Lower leg skin (tissue), 3 donors: Measurements from ENCODE around the gene CIB4.

Source experiments
- POLR2A ChIP-seq, 2 donors: fragments of 450-650 bp; IDR thresholded peaks; one replicate each; pipeline ENCODE4 v1.6.1; 2016 to 2017; ENCODE audit warnings: antibody characterized with exemption in 2 of 2, mild to moderate bottlenecking in 1 of 2, moderate library complexity in 1 of 2
- TF ChIP-seq, protein P1 (sequence below), 3 donors: fragments of 450-650 bp; IDR thresholded peaks; one replicate each; pipeline ENCODE4 v1.5.1; 2016; ENCODE audit warnings: antibody characterized with exemption in 3 of 3, mild to moderate bottlenecking in 3 of 3, moderate library complexity in 2 of 3

DNA sequence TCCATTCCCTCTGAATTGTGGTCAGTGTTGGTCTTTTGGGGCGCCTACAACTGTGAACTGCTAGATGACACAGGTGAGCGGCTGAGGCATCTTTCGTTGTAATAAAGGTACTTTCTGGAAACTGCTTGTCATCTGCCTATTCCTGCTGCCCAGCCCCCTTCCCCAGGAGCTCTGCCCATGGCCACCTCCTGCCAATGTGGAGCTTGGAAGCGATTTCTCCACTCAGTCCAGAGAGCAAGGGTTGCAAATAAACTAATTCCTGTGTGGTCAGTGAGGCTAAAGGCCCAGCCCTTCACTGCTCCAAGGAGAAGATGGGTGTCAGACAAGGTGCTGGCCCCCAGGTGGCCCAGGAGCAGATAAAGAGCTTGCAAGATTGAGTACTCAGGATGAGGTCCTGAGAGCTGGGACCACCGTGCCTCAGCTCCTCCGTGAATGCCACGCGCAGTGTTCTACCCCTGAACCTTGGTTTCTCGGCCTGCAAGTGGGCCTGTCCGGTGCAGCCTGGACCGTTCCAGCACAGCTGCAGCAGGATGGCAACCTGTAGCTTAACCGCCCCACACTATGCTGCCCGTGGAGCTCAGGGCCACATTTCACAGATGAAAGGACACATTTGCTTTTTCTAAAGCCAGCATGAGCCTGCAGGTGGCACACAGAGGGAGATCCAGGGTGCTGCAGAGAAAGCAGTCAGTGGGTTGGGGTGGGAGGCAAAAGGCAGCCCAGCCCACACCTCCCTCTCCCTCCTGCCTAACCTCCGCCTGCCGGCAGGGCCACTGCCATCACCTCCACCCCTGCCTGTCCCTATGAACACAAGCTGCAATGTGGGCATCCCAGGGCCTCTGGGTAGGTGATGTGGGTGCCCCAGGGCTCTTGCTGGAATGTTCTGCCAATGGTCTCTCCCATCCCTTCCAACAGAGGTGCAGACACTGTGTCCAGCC, 84.6 kb downstream of the CIB4 start:
- TF ChIP-seq, protein P1, sequence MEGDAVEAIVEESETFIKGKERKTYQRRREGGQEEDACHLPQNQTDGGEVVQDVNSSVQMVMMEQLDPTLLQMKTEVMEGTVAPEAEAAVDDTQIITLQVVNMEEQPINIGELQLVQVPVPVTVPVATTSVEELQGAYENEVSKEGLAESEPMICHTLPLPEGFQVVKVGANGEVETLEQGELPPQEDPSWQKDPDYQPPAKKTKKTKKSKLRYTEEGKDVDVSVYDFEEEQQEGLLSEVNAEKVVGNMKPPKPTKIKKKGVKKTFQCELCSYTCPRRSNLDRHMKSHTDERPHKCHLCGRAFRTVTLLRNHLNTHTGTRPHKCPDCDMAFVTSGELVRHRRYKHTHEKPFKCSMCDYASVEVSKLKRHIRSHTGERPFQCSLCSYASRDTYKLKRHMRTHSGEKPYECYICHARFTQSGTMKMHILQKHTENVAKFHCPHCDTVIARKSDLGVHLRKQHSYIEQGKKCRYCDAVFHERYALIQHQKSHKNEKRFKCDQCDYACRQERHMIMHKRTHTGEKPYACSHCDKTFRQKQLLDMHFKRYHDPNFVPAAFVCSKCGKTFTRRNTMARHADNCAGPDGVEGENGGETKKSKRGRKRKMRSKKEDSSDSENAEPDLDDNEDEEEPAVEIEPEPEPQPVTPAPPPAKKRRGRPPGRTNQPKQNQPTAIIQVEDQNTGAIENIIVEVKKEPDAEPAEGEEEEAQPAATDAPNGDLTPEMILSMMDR (IDR thresholded peaks at IDR 0.05), result no peak
- TF ChIP-seq POLR2A (IDR thresholded peaks at IDR 0.05), result no peak
